ENCODE results near the gene CACNA2D1.

The CACNA2D1 gene

GRCh38 chr7:82443547-82444219 lies at the start of gene CACNA2D1:
CACNA2D1 (minus strand) TSS chr7:82443777.
- DNase-seq (ENCODE audit: low spot score): no peak

DNA sequence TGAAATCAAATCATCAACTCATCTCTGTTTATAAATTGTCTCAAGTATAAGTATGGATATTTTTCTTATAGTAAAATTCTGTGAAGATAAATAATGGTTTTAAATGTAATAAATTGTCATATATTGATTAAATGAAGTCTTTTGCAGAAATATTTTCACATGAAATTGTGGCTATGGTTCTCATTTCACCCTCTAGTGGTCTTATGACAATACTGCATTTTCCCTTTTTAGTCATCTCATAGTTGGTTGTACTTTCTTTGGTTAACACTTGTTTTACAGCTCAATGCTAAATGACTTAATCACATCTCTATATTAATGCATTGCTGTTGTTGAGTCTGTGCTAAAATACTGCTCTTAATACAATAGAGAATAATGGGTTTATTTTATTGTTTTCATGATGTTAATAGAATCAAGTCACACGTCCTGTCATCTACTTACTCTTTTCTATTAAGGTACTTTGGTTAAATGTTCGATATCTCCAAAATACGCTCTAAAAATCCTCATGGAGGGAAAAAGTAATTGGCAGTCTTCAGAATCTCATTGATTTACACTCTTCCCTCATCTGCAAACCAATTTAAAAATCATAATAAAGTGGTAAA lies 38.0 kb upstream of the CACNA2D1 start:
- DNase-seq (ENCODE audit: low spot score): no peak

- DNase-seq (ENCODE audit: low spot score): no peak
Observed at GRCh38 chr7:82477733-82478515, 34.3 kb upstream of the CACNA2D1 start.

DNA sequence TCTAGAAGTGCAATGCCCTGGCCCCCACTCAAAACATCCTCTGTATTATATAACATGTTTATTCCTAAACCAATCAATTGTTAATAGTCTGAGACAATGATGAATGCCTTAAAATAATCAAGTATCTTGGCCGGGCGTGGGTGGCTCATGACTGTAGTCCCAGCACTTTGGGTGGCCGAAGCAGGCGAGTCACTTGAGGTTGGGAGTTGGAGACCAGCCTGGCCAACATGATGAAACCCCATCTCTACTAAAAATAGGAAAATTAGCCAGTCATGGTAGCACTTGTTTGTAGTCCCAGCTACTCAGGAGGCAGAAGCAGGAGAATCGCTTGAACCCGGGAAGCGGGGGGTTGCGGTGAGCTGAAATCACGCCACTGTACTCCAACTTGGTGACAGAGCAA lies 29.4 kb upstream of the CACNA2D1 start:
- no peak for DNase-seq (ENCODE audit: low spot score)

- no peak for DNase-seq (ENCODE audit: low spot score)
Observed at GRCh38 chr7:82471351-82472020, 27.9 kb upstream of the CACNA2D1 start.

DNA sequence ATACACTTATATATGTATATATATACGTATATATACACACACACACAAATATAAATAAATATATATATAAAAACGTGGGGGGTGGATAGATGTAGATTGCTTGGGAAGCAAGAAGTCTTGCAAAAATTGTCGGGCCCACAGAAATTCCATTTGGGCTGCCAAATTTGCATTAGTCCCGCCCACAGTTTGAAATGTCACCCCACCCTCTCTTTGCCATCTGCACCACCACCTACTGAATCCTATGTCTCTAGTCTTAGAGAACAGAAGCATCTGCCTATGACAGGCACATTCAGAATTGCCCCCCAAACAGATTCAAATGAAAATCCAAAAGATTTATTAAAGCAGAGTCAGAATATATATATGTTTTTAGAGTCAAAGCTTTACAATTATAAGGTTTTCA lies 25.6 kb upstream of the CACNA2D1 start:
- DNase-seq (ENCODE audit: low spot score): no peak

DNA sequence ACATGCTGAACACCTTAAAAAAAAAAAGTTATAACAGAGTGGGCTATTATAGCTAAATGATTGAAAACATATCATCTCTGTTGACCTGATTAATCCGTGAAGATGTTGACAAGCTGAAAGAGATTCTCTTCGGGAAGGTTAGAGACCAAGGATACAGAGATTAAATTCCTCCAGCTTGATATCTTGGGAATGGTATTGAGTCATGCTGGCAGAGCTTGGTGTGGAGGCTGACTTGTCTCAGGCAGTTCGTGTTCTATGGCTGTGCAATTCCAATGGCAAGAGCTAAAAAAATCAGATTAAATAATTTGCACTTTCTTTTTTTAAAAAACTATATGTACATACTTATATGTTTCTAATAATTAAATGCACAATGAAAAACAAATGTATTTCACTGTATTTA lies 24.9 kb upstream of the CACNA2D1 start:
- DNase-seq (ENCODE audit: low spot score): no peak

GRCh38 chr7:82467020-82467419 lies 23.4 kb upstream of the CACNA2D1 start:
- no peak for DNase-seq (ENCODE audit: low spot score)

DNA sequence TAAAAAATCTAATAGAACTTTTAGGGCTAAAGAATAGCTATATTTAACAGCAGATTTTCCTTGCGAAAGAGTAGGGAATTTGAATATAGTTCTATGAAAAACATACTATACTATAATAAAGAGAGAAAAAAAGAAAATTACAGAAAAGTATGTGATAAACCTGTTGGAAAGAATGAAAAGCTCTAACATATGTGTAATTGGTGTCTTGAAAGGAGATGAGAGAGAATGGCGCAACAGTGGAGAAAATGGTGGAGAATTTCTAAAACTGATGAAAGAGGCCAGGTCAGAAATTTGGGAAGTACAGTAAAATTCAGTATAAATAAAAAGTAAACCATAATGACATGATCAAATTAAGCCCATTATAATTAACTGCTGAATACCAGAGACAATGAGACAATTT lies 20.8 kb upstream of the CACNA2D1 start:
- no peak for DNase-seq (ENCODE audit: low spot score)

DNA sequence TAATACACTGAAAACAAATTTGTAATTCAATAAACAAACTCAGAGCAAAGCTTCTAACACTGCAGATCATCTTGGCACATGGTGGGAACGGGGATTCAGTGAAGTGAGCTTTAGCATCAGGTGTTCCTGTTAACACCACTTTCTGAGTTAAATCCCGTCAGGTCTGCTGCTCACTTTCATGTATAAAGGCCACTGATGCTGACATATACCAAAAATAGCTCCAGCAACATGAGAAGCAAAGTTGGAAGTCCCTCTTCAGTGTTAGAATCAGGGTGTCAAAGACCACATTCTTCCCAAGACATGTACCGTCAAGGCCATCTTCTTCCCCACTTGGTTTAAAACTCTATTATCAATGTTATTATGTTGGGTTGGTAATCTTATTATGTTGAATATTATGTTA lies 11.7 kb upstream of the CACNA2D1 start:
- DNase-seq (ENCODE audit: low spot score): no peak

- DNase-seq (ENCODE audit: low spot score): no peak
Observed at GRCh38 chr7:82450759-82451158, 7.2 kb upstream of the CACNA2D1 start.

GRCh38 chr7:82449910-82450309 lies 6.3 kb upstream of the CACNA2D1 start:
- no peak for DNase-seq (ENCODE audit: low spot score)

DNA sequence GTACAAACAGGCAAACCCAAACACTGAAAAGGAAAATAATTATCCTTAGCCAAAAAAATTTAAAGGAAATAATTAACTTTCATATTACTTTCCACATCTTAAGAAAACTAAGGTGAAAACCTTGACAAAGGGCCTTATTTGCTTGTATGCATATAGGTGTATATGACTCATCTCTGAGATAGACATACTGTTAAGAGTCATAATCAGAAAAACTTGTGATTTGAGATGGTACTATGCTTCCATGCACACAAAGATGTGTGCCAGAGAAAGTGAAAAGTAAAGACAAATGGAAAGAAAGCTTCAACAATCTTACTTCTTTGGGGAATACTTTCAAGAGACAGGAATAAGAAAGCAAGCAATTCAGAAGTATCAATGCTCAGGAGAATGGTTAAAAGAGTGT lies 3.3 kb upstream of the CACNA2D1 start:
- DNase-seq (ENCODE audit: low spot score): no peak

- no peak for DNase-seq (ENCODE audit: low spot score)
Observed at GRCh38 chr7:82445271-82445670, 1.7 kb upstream of the CACNA2D1 start.

GRCh38 chr7:82444220-82444909 lies 788 bp upstream of the CACNA2D1 start:
- no peak for DNase-seq (ENCODE audit: low spot score)

- DNase-seq (ENCODE audit: low spot score): no peak
Observed at GRCh38 chr7:82443036-82443546, 486 bp downstream of the CACNA2D1 start.

DNA sequence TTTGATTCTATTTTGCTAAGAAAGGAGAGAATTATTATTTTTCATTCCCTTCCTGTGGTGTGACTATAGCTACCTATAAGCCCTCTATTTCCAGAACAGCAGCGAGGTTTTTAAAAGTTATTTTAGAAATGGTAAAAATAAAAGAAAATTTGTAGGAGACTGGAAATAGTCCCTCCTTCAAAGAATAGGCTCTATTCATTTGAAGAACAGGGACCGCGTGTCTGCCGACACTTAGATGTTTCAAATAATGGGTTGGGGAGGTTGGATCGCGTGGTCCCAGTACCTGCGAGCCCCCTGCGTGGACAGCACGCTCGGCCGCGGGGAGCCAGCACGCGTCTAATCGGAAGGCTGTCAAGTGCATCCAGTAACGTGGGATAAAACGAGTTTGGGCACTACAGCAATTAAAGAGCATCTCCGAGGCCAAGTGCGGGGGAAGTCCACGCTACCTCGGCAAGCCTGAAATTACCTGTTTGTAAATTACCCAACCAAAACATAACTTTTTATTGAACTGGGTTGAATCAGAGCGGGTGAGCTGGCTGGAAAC lies 1.0 kb downstream of the CACNA2D1 start:
- no peak for DNase-seq (ENCODE audit: low spot score)

DNA sequence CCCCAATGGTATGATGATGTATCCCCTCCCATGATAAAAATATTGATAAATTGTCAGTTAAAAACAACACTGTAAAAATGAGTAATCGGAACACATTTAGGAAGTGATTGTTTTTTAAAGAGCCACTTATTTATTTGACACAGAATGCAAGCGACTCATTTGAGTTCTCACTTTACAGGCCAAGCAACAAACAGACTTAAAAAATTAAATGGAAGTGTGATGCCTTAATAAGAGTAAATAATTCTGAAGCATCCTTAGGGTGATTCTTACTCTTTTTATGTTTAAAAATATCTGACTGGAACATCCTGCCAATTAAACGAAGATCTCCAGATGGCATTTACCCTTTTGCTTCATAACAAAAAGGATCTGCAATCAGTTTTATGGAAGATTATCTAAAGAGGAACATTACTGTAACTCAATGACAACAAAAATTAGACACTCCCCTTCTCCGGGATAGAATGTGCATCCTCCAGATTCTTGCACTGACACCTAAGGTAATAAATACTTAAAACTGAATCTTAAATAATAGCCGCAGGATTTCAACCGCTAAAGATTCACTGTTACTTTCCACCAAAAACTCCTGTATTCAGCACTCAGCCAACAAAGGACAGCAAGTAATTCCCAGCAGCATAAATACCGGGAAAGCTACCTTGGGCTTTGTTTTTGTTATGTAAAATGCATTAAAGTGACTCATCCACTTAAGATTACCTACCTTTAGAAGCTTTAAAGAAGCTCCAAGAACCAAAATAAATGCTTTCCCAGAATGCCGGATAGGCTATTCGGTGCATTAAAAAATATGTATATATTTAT lies 1.7 kb downstream of the CACNA2D1 start:
- no peak for DNase-seq (ENCODE audit: low spot score)

GRCh38 chr7:82438521-82438920 lies 5.1 kb downstream of the CACNA2D1 start:
- DNase-seq (ENCODE audit: low spot score): no peak

DNA sequence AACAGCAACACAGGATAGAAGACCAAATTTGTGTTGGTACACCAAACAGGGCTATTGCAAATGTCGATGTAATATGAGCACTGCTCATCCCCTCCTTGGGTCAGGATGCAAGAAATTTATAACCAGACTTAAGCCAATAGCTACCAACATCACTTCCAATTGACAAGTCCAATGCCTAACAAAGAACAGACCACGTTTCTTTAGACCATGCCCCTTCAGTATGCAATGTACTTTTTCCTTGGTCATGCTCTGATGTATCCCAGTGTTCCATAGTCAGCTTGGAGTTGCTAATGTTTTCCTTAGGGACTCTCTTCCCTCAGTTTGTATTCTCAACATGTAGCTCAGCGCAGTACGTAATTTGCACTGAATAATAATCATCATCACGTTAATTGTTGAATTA lies 7.8 kb downstream of the CACNA2D1 start:
- no peak for DNase-seq (ENCODE audit: low spot score)

Measured in CD4-positive, alpha-beta T cell treated with Interleukin-6 at 100 ng/mL for 8 hours (primary cell).